Fibroblast of peridontal ligament (primary cell): ENCODE results near the gene MPV17L2.

ENCODE experiments used
- DNase-seq: peaks from one replicate; pipeline ENCODE4 v3.0.0-alpha.2; 2010; ENCODE audit errors: extremely low read depth

MPV17L2 gene

GRCh38 chr19:18160971-18161635, 31.9 kb upstream of the MPV17L2 start:
- DNase-seq: no peak

GRCh38 chr19:18161636-18162002, 31.4 kb upstream of the MPV17L2 start:
- DNase-seq: no peak

GRCh38 chr19:18164072-18164471, 28.9 kb upstream of the MPV17L2 start:
- no peak for DNase-seq

GRCh38 chr19:18165794-18166544, 27.0 kb upstream of the MPV17L2 start:
- DNase-seq: no peak

- DNase-seq: no peak
Measured at GRCh38 chr19:18167011-18167410, 26.0 kb upstream of the MPV17L2 start.

GRCh38 chr19:18167975-18168645, 24.9 kb upstream of the MPV17L2 start:
- no peak for DNase-seq

- DNase-seq: no peak
Measured at GRCh38 chr19:18168673-18169381, 24.2 kb upstream of the MPV17L2 start.

GRCh38 chr19:18170714-18171255, 22.2 kb upstream of the MPV17L2 start:
- no peak for DNase-seq

GRCh38 chr19:18171605-18172327, 21.3 kb upstream of the MPV17L2 start:
- no peak for DNase-seq

GRCh38 chr19:18172331-18173053, 20.5 kb upstream of the MPV17L2 start:
- DNase-seq: no peak

GRCh38 chr19:18173054-18173571, 19.9 kb upstream of the MPV17L2 start:
- peak; percentile 65 for DNase-seq

GRCh38 chr19:18173572-18174288, 19.3 kb upstream of the MPV17L2 start, which contains the start of gene IFI30:
IFI30 (plus strand) TSS chr19:18173813; CDS start chr19:18173842, 29 bp downstream.
- DNase-seq: peak; percentile 26

GRCh38 chr19:18174983-18175382, 18.0 kb upstream of the MPV17L2 start:
- DNase-seq: no peak

GRCh38 chr19:18176367-18177310, 16.4 kb upstream of the MPV17L2 start:
- no peak for DNase-seq

GRCh38 chr19:18179957-18180356, 13.1 kb upstream of the MPV17L2 start:
- DNase-seq: no peak

- no peak for DNase-seq
Measured at GRCh38 chr19:18183529-18183928, 9.5 kb upstream of the MPV17L2 start.

GRCh38 chr19:18185538-18185937, 7.5 kb upstream of the MPV17L2 start:
- DNase-seq: no peak

- no peak for DNase-seq
Measured at GRCh38 chr19:18190278-18190677, 2.7 kb upstream of the MPV17L2 start.
